LNCaP clone FGC (cell line): Measurements from ENCODE around the gene JMJD8.

Experiments
- DNase-seq: peaks from one replicate; pipeline ENCODE4 v3.0.0-alpha.2; 2011; ENCODE audit warnings: low read depth
- H3K4me3 ChIP-seq: 2 replicates; pipeline ENCODE4 v1.5.1; 2011; ENCODE audit warnings: mild to moderate bottlenecking, low read depth, low read length, control low read depth
- TF ChIP-seq, protein P1 (sequence below): IDR thresholded peaks from 2 replicates; pipeline ENCODE4 v1.5.1; 2012; ENCODE audit warnings: mild to moderate bottlenecking; ENCODE audit not compliant: control insufficient read depth, insufficient read depth; ENCODE audit errors: extremely low read depth

JMJD8 gene

DNA sequence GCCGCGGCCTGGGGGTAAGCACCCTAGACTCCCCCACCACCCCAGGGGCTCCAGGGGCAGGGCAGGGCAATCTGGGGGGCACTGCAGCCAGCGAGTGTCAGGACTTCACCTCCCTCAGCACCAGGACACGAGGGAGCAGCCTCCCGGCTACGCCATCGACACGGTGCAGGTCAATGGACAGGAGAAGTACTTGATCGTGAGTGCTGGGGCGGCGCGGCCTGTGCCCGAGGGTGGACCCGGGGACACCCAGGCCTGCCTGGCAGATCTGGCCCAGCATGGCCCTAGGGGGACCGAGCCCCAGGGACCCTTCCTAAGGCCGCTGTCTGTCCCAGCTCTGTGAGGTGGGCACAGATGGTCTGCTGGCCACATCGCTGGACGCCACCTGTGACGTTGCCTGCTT lies 11.8 kb downstream of the JMJD8 start:
- no peak for DNase-seq
- TF ChIP-seq, protein P1, sequence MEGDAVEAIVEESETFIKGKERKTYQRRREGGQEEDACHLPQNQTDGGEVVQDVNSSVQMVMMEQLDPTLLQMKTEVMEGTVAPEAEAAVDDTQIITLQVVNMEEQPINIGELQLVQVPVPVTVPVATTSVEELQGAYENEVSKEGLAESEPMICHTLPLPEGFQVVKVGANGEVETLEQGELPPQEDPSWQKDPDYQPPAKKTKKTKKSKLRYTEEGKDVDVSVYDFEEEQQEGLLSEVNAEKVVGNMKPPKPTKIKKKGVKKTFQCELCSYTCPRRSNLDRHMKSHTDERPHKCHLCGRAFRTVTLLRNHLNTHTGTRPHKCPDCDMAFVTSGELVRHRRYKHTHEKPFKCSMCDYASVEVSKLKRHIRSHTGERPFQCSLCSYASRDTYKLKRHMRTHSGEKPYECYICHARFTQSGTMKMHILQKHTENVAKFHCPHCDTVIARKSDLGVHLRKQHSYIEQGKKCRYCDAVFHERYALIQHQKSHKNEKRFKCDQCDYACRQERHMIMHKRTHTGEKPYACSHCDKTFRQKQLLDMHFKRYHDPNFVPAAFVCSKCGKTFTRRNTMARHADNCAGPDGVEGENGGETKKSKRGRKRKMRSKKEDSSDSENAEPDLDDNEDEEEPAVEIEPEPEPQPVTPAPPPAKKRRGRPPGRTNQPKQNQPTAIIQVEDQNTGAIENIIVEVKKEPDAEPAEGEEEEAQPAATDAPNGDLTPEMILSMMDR: no peak
- no peak overlapping the region for H3K4me3 ChIP-seq

DNA sequence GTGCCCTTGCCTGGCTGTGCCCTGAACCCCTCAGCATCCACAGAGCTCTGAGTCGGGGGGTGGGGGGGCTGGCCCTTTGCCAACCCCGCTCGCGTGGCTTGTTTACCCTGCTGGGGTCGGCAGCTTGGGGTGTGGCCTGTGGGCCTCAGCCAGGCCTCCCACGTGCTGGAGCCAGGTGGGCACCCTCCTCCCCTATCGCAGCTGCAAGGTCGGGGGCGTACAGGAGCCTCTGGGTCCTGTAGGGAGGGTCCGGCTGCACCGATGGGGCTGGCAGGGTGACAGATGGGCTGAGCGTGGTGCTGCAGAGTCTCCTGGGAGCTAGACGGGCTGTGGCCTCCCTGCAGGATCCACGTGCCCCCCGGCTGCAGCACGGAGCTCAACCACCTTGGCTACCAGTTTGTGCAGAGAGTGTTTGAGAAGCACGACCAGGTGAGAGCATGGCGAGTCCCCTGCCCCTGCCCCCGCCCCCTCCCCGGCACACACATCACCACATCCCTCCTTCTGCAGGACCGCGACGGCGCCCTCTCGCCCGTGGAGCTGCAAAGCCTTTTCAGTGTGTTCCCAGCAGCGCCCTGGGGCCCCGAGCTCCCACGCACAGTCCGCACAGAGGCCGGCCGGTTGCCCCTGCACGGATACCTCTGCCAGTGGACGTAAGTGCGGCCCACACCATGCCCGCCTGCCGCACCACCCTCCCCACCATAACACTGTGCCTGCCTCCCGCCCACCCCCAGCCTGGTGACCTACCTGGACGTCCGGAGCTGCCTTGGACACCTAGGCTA lies 12.6 kb downstream of the JMJD8 start:
- no peak for DNase-seq

DNA sequence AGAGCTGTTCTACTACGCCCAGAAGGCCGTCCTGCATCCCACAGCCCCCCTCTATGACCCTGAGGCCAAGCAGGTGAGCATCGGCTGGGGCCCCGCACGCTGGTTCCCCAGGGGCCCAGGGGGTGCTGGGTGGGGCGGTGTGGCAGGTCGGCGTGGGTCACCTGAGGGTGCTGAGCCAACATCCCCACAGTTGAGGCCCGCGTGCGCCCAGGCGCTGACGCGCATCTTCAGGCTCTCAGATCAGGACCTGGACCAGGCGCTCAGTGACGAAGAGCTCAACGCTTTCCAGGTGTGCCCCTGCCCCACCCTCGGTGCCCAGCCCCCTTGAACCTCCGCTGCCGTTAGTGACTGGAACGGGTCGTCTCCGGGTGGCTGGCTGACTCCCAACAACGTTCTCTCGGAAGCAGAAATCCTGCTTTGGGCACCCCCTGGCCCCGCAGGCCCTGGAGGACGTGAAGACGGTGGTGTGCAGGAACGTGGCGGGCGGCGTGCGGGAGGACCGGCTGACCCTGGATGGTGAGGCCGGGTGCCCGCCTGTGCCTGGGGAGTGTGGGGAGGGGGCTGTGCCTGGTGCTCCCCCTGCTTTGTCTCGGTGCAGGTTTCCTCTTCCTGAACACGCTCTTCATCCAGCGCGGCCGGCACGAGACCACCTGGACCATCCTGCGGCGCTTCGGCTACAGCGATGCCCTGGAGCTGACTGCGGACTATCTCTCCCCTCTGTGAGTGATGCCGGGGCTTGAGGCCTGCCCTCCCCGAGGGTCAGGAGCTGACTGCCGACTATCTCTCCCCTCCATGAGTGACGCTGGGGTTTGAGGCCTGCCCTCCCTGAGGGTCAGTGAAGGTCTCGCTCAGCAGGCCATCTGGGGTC lies 13.4 kb downstream of the JMJD8 start:
- no peak for DNase-seq
- TF ChIP-seq, protein P1: no peak
- H3K4me3 ChIP-seq: no peak overlapping the region

More for the DNA sequence above, 12.6 kb downstream of the JMJD8 start:
- TF ChIP-seq, protein P1: no peak
- no peak overlapping the region for H3K4me3 ChIP-seq

DNA sequence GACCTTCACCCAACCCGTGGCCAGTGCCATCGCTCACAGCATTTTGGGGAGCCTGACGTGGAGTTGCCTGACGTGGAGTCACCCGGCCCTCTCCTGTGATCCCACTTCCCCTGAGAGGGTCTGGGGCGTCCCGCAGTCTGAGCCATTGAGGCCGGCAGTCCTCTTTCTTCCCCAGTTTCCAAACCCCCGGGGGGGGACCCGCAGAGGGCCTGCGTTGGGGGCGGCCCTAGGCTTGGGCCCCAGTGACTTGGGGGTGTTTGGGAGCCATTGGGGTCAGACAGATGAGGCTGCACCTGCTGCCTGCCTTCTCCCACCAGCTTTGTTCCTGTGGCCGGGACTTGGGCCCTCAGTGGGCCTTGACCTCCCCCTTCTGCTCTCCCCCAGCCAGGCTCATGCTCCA lies 14.5 kb downstream of the JMJD8 start:
- no peak for DNase-seq
- H3K4me3 ChIP-seq: peak overlapping the region; percentile 90
- TF ChIP-seq, protein P1: no peak

DNA sequence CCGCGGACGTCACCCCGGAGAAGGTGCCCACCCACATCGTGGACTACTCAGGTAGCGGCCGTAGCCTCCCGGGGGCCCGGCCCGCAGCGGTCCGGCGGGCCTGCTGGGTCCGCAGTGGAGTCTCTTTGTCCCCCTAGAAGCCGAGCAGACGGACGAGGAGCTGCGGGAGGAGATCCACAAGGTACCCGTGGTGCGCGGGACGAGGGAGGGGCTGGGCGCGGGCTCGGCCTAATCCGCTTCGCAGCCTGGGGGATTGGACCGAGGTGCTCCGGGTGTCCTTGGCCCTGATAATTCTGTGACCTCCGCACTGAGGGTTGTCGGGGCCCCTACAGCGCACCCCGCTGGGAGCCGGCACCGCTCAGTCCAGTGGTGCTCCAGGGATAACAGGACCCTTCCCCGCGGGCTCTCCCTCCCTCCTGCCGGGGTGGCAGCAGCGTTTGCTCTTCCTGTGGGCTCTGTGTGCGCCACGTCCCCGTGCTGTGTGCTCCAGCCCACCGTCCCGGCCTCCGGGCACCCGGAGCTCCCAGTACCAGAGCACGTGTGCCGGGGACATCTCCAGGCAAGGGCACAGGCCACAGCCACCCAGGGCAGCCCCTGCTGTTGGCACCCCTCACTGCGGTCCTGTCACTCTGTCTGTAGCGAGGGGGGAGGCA lies 15.5 kb downstream of the JMJD8 start:
- TF ChIP-seq, protein P1: no peak
- peak overlapping the region; percentile 90 for H3K4me3 ChIP-seq
- no peak for DNase-seq

DNA sequence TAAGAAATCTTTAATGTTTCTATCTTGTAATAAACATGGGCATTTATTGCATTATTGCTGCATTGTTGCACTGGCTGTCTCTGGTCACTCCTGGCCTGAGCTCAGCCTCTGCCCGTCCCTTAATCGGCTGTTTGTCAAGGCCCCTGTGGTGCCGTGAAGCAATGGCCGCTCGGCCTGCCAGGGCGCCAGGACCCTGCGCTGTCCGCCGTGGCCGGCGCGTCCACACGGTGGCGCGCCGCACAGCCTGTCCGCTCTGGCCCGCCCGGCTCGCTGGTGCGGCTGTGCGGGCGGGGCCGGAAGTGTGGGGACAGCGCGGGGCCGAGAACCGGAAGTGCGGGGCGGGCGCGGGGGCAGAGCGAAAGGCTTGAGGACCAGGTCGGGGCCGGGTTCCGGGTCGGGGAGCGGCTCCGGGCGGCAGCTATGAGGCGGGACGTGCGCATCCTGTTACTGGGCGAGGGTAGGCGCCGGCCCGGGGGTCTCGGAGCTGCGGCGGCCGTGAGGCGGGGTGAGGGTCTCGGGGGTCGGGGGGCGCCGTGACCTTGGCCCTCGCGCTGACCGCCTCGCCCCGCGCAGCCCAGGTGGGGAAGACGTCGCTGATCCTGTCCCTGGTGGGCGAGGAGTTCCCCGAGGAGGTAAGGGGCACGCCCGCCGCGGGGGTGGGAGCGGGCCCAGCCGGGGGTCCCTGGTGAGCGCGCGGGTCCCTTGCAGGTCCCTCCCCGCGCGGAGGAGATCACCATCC lies 16.2 kb downstream of the JMJD8 start, which contains the start of gene RHOT2:
Gene RHOT2 (plus strand): TSS at position 353 of the 739 bp plus-strand sequence. CDS start 68 bp downstream, at position 421.
- peak within 1 kb of the TSS; percentile 90 for H3K4me3 ChIP-seq
- TF ChIP-seq, protein P1: peak; percentile 98
- peak; percentile 53 for DNase-seq
